ENCODE results near the gene NUDT21.

DNA sequence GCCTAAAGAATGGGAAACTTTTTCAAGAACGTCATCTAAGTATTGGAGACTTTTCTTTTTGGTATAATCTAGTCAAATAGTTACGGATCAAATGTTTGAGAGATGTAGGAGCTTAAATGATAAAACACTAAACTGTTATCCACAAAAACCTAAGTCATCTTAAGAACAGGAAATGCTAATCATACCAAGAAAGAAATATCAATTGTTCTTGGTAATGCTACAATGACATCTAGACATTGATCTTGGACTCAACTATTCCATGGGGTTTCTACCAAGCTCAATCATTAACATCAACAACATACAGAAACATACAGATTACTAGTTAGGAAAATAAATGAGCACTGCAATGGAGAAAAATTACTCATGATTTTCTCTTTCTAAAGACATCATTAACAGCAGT lies 3.8 kb downstream of the NUDT21 start:
- TF ChIP-seq, protein P1, sequence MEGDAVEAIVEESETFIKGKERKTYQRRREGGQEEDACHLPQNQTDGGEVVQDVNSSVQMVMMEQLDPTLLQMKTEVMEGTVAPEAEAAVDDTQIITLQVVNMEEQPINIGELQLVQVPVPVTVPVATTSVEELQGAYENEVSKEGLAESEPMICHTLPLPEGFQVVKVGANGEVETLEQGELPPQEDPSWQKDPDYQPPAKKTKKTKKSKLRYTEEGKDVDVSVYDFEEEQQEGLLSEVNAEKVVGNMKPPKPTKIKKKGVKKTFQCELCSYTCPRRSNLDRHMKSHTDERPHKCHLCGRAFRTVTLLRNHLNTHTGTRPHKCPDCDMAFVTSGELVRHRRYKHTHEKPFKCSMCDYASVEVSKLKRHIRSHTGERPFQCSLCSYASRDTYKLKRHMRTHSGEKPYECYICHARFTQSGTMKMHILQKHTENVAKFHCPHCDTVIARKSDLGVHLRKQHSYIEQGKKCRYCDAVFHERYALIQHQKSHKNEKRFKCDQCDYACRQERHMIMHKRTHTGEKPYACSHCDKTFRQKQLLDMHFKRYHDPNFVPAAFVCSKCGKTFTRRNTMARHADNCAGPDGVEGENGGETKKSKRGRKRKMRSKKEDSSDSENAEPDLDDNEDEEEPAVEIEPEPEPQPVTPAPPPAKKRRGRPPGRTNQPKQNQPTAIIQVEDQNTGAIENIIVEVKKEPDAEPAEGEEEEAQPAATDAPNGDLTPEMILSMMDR (IDR thresholded peaks at IDR 0.05; ENCODE audit: control extremely low read depth in 1 of 3, insufficient read depth in 1 of 3, low read depth in 1 of 3, low read length in 3 of 3) = no peak
- TF ChIP-seq EZH2 (IDR thresholded peaks at IDR 0.05; ENCODE audit: low read depth, low read length, severe bottlenecking) (no peak), FOSL1 (IDR thresholded peaks at IDR 0.05; ENCODE audit: insufficient read depth, low read depth, low read length) (no peak)

Data from H1 (cell line).